HG02943 (cell line): ENCODE data around the gene SETD5.

Source experiments
- ATAC-seq: cut with Tn5 transposase; IDR thresholded peaks from one replicate; pipeline ENCODE4 v1.9.1; 2021; ENCODE audit warnings: mild to moderate bottlenecking, low read depth, moderate library complexity; ENCODE audit not compliant: unreplicated experiment

Gene SETD5

DNA sequence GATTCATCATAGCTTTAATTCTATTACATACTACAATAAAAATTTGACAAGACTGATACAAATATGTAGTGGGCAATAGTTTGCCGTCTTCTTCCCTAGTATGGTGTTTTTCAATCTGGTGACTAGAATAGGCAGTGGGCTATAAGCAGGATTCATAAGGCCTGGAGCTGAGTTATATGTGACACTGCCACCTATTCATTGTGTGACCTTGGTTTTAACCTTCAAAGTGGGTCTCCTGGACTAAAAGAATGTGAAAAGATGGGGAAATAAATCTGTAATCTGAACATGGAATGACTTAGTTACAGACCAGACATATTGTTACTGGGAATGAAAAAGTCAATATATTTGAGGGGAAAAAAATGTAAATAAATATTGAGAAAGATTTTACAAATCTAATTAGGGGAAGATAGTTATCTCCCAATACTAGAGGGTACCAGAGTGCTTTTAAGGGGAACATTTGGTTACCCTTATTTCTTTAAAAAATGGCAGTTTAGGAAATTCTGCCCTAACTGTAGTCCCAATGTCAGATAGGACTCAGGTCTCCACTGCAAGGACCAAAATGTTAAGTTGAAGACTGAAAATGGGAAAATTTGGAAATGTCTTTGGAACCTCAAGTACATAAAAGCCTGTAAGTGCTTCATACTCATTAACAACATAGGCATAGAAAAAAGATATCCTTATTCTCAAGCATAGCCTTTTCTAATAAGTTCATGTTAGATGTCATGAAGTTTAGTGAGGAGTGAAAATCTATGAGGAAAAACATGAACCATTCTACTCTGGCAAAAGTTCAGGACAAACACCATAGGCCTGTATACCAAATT is 10.7 kb upstream of the SETD5 start:
- ATAC-seq, result no peak

DNA sequence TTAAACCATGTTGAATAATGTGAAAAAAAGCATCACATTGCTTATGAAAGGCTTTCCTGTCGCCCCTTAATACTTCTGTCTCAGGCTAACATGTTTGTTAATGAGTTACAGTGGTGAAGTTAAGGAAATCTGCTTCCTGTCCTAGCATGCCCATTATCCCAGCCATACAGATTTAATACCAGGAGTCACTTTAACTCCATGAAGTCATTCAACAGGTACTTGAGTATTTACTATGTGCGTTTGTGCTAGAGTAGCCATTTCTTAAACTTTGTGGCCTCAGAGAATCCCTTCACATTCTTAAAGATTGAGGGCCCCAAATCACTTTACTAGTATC is 10.1 kb upstream of the SETD5 start:
- no peak for ATAC-seq

GRCh38 chr3:9388142-9388541 is 9.3 kb upstream of the SETD5 start:
- no peak for ATAC-seq

GRCh38 chr3:9388562-9389272 is 8.7 kb upstream of the SETD5 start:
- no peak for ATAC-seq

DNA sequence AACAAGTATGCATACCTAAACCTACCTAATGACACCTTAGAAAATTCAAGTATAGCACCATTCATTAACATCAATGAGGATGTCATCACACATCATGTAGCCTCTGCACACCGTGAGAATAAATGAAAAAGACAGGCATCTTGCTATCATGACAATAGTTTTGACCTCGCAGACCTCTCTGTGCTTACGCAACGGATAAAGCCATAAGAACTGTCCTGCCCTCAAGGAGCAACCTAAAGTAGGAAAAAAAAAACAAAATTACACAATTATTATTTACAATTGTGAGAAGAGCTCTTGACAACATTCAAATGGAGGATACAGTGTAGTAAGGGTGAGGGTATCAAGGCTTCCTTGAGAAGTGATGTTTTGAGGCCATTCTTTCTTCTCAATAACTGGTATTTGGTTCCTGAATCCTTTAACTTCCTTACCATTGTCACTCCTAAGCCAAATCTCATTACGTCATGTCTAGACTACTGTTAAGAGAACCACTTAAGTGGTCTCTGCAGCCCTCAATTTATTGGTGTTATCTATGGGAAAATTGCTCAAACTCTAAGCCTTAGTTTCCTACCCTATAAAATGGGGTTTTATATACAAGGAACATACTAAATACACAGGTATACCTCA is 7.0 kb upstream of the SETD5 start:
- no peak for ATAC-seq

- no peak for ATAC-seq
These were observed 5.4 kb upstream of the SETD5 start for GRCh38 chr3:9392041-9392440.

GRCh38 chr3:9395570-9396300 is 1.7 kb upstream of the SETD5 start:
- no peak for ATAC-seq

DNA sequence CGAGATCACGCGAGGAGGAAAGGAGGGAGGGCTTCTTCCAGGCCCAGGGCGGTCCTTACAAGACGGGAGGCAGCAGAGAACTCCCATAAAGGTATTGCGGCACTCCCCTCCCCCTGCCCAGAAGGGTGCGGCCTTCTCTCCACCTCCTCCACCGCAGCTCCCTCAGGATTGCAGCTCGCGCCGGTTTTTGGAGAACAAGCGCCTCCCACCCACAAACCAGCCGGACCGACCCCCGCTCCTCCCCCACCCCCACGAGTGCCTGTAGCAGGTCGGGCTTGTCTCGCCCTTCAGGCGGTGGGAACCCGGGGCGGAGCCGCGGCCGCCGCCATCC is 1.1 kb upstream of the SETD5 start:
- ATAC-seq, result peak; percentile 30

DNA sequence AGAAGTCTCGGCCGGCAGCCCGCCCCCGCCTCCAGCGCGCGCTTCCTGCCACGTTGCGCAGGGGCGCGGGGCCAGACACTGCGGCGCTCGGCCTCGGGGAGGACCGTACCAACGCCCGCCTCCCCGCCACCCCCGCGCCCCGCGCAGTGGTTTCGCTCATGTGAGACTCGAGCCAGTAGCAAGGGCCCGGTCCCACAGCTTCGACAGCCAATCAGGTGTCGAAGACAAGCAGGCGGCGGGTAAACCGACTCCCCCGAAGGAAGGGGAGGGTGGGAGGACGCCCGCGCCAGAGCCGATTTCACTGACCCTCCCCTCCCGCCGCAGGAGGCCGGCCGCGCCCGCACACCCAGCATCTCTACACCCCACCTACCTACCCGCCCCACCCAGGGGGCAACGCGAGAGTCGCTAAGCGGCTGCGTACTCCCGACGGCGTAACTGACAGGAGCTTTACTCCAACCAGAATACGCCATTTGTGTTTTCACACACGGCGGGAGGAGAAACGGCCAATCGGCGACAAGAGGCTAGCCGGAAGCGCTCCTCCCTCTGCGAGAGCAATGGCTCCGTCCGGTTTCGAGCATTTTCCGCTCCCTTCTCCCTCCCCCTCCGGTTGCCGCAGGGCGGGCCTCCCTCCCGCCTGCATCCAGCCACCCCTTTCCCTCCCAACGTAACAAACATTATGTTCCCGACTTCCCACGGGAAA is 633 bp upstream of the SETD5 start:
- ATAC-seq, result peak; percentile 73

DNA sequence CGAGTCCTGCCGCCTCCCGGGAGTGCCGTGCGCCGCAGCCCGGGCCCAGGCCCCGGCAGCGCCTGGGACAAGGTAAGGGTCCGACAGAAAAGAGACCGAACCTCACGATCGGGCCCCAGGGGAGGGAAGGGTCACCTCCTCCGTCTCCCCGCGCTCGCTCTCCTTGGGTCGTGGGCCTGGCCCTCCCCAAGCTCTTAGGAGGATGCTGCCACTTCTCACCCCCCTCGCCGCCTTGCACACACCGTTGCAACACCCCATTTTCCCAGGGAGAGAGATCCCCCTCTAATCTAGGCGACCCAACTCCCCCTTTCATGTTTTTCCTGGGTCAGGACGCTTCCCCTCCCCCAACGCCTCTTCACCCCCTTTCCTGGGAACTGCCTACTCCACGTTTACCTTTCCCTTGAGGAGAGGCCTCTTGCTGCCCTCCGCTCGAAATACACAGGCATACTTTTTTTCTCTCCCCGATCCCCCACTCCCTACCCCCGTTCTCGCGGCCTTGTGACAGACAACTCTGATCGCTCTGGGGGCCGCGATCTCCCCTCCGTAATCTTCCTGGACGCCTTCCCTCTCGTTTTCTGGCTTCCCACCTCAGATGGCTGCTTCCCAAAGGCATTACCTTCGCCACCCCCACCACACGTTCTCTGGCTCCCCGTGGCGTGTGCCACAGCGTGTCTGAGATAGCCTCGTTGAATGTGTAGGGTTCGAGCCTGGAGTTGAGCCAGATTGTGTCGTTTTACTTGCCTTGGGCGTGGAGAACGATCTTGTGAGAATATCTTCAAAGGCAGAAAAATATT is 688 bp downstream of the SETD5 start:
- no peak for ATAC-seq

- ATAC-seq, result no peak
These were observed 1.4 kb downstream of the SETD5 start for GRCh38 chr3:9398700-9399336.

- ATAC-seq, result no peak
These were observed 1.9 kb downstream of the SETD5 start for GRCh38 chr3:9399337-9399703.

DNA sequence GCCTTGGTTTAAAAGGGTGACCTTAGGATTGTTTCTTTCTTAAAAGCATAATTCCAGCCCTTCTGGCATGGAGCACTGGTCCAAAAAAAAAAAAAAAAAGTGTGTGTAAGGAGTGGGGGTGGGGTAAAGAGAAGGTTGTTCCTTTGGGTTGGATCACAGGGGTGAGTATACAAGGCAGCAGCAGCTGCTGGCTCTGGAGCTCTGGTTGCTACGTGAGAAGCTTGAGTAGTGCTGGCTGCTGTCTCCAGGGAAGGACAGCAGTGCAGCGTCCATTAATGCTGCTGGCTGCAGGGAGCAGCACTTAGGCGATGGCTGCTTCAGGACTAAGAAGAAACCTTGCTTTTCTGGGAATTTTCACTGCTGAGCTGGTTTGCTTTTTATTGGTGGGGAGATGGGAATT is 2.3 kb downstream of the SETD5 start:
- ATAC-seq, result no peak

DNA sequence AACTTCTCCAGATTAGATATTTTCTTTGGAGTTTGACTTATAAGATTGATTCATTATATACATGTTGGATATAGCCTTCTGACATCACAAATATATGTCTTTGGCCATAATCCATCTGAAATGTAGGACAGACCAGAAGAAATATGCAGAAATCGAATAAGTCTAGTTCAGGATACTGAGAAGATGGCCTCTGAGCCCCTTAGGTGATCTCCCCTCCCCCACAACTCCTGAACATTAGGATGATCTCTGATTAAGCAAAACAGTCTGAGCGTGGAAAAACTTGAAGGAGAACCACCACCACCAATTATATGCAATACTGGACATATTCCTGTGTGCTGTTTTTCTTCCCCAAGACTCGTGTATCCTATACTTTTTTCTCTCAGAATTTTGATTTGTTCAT is 3.2 kb downstream of the SETD5 start:
- no peak for ATAC-seq

- no peak for ATAC-seq
These were observed 4.6 kb downstream of the SETD5 start for GRCh38 chr3:9401986-9402385.

- no peak for ATAC-seq
These were observed 5.2 kb downstream of the SETD5 start for GRCh38 chr3:9402410-9403228.

DNA sequence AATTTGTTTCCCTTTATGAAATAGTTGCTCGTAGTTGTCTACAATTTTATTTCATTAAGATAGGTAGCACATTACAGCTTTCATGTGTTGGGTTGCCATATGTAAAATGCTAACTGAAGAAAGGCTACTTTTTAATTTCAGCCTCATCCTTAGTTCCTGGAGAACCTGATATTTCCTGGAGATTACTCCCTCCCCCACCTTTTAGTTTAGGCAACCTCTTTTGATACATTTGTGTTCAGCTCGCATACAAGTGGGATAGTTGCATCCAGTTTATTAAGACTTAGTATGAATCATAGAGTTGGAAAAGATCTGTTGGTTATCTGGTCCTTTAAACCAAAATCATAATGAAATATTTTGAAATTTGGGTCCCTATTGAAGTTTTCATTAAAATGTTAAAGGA is 6.0 kb downstream of the SETD5 start:
- ATAC-seq, result no peak

DNA sequence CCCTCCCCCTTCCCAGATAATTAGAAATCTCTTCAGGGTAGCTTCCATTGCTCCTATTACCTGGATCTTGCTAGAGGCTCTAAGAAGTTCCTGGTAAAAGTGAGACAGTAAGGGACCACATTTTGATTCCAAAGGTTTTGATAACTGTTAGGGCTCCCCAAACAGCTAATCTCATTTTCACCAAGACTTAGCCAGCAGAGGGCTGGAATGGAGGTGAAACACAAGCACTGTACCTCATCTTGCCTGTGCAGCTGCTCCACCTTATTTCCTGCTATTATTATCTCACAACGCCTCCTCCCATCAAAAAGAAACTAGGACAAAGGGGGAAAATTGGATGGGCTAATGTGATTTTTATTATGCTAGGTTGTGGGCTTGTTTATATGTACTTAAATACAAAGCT is 7.3 kb downstream of the SETD5 start:
- no peak for ATAC-seq

DNA sequence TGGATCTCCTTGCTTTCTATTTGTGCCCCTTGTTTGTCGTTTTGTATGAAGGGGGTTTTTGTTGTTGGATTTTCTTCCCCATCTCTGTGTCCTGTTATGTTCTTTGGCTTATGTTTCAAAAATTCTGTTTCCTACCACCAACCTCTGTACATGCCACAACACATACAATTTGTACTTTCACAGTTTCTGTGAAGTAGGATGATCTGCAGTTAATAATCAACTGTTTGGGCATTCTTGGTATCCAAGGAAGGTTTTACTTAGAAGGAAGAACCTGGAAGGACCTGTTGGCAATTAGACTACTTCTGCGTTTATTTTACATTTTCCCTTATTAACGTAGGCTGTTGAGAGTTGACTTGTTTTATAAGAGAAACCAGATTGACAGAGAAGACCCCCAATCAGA is 8.3 kb downstream of the SETD5 start:
- ATAC-seq, result no peak
